PC-9 (cell line): ENCODE measurements around the gene ARHGDIA. TPM values are rescaled to one million over a fixed set of nuclear protein-coding genes. Genes with fewer than 3 reads are reported as not detected.

Experiments
- BruUV-seq: library from RNA; stranded (reverse); fragments of 400-500 nt; replicated peaks from 2 replicates; lab custom pipeline; 2021; lab: Mats Ljungman, UMichigan
- CTCF ChIA-PET: fragments of 300-600 bp; sonication (Branson Sonifier 250); formaldehyde crosslinking; loops from one replicate; lab custom pipeline; 2022; ENCODE audit warnings: antibody characterized with exemption; lab: Charles Lee
- POLR2A ChIA-PET: fragments of 300-600 bp; sonication (Branson Sonifier 250); formaldehyde crosslinking; loops from one replicate; lab custom pipeline; 2022; ENCODE audit warnings: antibody characterized with exemption; ENCODE audit not compliant: unreplicated experiment; lab: Charles Lee
- DNase-seq, 2 experiments: peaks; one replicate each; pipeline versions ENCODE4 v3.0.0 to v3.0.0-alpha.2; 2015 to 2022; ENCODE audit warnings: mixed read lengths in 1 of 2
- H2AFZ ChIP-seq: fragments of 200-600 bp; sonication (generic); 2 replicates; pipeline ENCODE4 v1.8.1; 2017; ENCODE audit warnings: antibody characterized with exemption
- H3F3A ChIP-seq: fragments of 200-600 bp; sonication (generic); 2 replicates; pipeline ENCODE4 v1.8.1; 2017; ENCODE audit warnings: antibody characterized with exemption, mild to moderate bottlenecking, low read depth; ENCODE audit not compliant: insufficient read depth
- H3K27ac ChIP-seq: fragments of 200-600 bp; sonication (generic); 2 replicates; pipeline ENCODE4 v1.6.1; 2016; ENCODE audit warnings: mixed run types
- H3K27me3 ChIP-seq: fragments of 200-600 bp; sonication (generic); 2 replicates; pipeline ENCODE4 v1.6.1; 2016; ENCODE audit warnings: low read depth, mixed run types; ENCODE audit not compliant: insufficient read depth
- H3K36me3 ChIP-seq: fragments of 200-600 bp; sonication (generic); 2 replicates; pipeline ENCODE4 v1.6.1; 2016; ENCODE audit warnings: low read depth, mixed run types
- H3K4me1 ChIP-seq: fragments of 200-600 bp; sonication (generic); replicated peaks from 2 replicates; pipeline ENCODE4 v1.6.1; 2016; ENCODE audit warnings: mixed run types; ENCODE audit not compliant: insufficient read depth
- H3K4me2 ChIP-seq: fragments of 200-600 bp; sonication (generic); 2 replicates; pipeline ENCODE4 v1.6.1; 2017; ENCODE audit warnings: mixed run types
- H3K4me3 ChIP-seq: fragments of 200-600 bp; sonication (generic); 2 replicates; pipeline ENCODE4 v1.6.1; 2016; ENCODE audit warnings: mixed run types
- H3K79me2 ChIP-seq: fragments of 200-600 bp; sonication (generic); 2 replicates; pipeline ENCODE4 v1.6.1; 2017; ENCODE audit warnings: low read depth, mixed run types
- H3K9me2 ChIP-seq: fragments of 200-600 bp; sonication (generic); 2 replicates; pipeline ENCODE4 v1.8.1; 2017; ENCODE audit warnings: mild to moderate bottlenecking; ENCODE audit not compliant: insufficient read depth
- H3K9me3 ChIP-seq: fragments of 200-600 bp; sonication (generic); 2 replicates; pipeline ENCODE4 v1.8.1; 2016; ENCODE audit warnings: low read depth; ENCODE audit not compliant: insufficient read depth
- H4K20me1 ChIP-seq: fragments of 200-600 bp; sonication (generic); 2 replicates; pipeline ENCODE4 v1.8.1; 2017; ENCODE audit not compliant: insufficient read depth
- CTCF ChIP-seq: fragments of 200-600 bp; sonication (generic); conservative IDR thresholded peaks from 2 replicates; pipeline ENCODE4 v1.6.1; 2017; ENCODE audit warnings: mixed run types, antibody characterized with exemption, mild to moderate bottlenecking, moderate library complexity
- EZH2 ChIP-seq: fragments of 200-600 bp; sonication (generic); IDR thresholded peaks from 2 replicates; pipeline ENCODE4 v1.8.0; 2017; ENCODE audit warnings: antibody characterized with exemption, low read depth
- intact Hi-C: fragments of 100-400 bp; cut with micrococcal nuclease; formaldehyde crosslinking; loops from one replicate; pipeline ENCODE4 v1.10.0; 2022; ENCODE audit not compliant: unreplicated experiment
- total RNA-seq: library from RNA; stranded (reverse); gene quantifications from 2 replicates; pipeline ENCODE4 v1.2.3, GENCODE V29; 2021

Gene ARHGDIA
- total RNA-seq, 1 experiment from 2014 or later = 309 TPM

GRCh38 chr17:81867991-81868673 is 3.0 kb downstream of the ARHGDIA start:
- POLR2A ChIA-PET = interaction anchor here (0.5 kb wide), 1 partner anchor 154 kb away, joined by 11 read pairs; the partner anchor contains the start of gene CENPX
- BruUV-seq = TSS peak; percentile 31
- H3K4me3 ChIP-seq = no peak overlapping the region
- peaks cover 5% of the 10 kb centered on the region; the same call in 1 of the 2 replicates for H3K36me3 ChIP-seq
- CTCF ChIA-PET = interaction anchor here (0.7 kb wide), 1 partner anchor 133 kb away, joined by 9 read pairs; no protein-coding TSS in a partner anchor
- no peak overlapping the region for H2AFZ ChIP-seq
- peaks cover 35% of the 10 kb centered on the region for H4K20me1 ChIP-seq
- TF ChIP-seq EZH2 = no peak
- no peak for TF ChIP-seq CTCF
- no peaks in the 10 kb centered on the region for H3K9me2 ChIP-seq
- peaks cover 45% of the 10 kb centered on the region for H3K79me2 ChIP-seq
- H3K27me3 ChIP-seq = no peaks in the 10 kb centered on the region
- H3K4me2 ChIP-seq = no peak overlapping the region
- 0 out of 2 replicates have a peak, but pooled peaks cover 14% of the 10 kb centered on the region for H3K4me1 ChIP-seq
- H3K27ac ChIP-seq = no peak overlapping the region
- H3K9me3 ChIP-seq = no peaks in the 10 kb centered on the region
- intact Hi-C loops = loop anchor here (1.0 to 5.0 kb wide), 2 partner anchors 44 to 59 kb away; partner anchors contain the start of gene MAFG
- no peak for DNase-seq
- peaks cover 66% of the 10 kb centered on the region for H3F3A ChIP-seq

- peak in 1 of 2 experiments; percentile 52 for DNase-seq
- Histone ChIP-seq H4K20me1 (peaks cover 40% of the 10 kb centered on the region), H3K79me2 (peaks cover 45% of the 10 kb centered on the region), H3K9me3 (no peaks in the 10 kb centered on the region), H3K4me1 (0 out of 2 replicates have a peak, but pooled peaks cover 10% of the 10 kb centered on the region), H3K27ac (no peak overlapping the region), H3K4me3 (no peak overlapping the region), H3K9me2 (no peaks in the 10 kb centered on the region), H3K4me2 (no peak overlapping the region), H3K27me3 (no peaks in the 10 kb centered on the region), H3K36me3 (peaks cover 10% of the 10 kb centered on the region; the same call in 1 of the 2 replicates), H2AFZ (no peak overlapping the region), H3F3A (peaks cover 63% of the 10 kb centered on the region)
- CTCF ChIA-PET = interaction anchor here (0.7 kb wide), 1 partner anchor 132 kb away, joined by 9 read pairs; no protein-coding TSS in a partner anchor
- BruUV-seq = no TSS peak
- TF ChIP-seq CTCF (no peak), EZH2 (no peak)
- POLR2A ChIA-PET = interaction anchor here (0.5 to 0.7 kb wide), 3 partner anchors 154 to 170 kb away, joined by 3 to 11 read pairs (median 8); partner anchors contain the start of gene CENPX
- intact Hi-C loops = loop anchor here (5.0 kb wide), 1 partner anchor 60 kb away; the partner anchor contains the start of gene MAFG
Observed at GRCh38 chr17:81867170-81867990, 3.8 kb downstream of the ARHGDIA start.
